Measurements from ENCODE around the gene CCDC88A. TPM values are rescaled to one million over a fixed set of nuclear protein-coding genes. Genes with fewer than 3 reads are reported as not detected.
A peak's percentile ranks its signal among the peaks of the same experiment; 100 is the strongest.

Gene CCDC88A
- total RNA-seq, 1 donor from 2014 or later = 400 TPM

DNA sequence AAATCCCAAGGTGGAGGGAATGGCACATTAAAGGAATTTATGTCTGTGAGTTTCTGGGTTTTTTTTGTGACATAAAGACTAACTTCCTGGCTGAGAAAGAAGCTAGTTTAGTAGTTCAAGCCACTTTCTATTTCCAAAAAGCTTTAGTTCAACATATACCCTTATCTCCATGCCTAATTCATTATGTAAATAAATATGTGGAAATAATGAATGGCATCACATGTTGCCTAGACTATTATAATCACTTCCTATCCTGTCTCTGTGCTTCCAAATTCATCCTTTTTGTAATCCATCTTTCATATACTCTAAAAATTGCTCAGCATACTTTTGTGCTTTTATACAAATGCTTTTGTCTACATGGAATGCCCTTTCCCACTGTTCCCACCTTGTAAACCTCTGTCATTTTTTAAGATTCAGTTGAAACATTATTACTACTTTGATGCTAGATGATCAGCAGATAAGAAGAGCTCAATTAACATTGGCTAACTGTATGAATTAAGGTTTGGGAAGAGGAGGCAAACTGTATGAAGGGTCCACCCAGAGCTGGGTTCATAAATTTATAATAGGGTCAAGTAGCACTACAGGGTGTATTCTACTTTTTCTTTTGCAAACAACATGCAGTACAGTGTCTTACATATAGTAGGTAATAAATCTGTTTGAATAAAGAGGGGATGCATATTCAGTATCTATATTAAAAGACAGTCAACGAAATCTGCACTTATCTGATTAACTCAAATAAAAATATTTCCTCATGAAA lies 88.9 kb downstream of the CCDC88A start:
- peaks cover 9% of the 10 kb centered on the region for H3K36me3 Mint-ChIP-seq (ENCODE audit: unreplicated experiment)
- no peaks in the 10 kb centered on the region for H3K4me1 Mint-ChIP-seq (ENCODE audit: low read depth, unreplicated experiment)
- TF ChIP-seq, protein P1, sequence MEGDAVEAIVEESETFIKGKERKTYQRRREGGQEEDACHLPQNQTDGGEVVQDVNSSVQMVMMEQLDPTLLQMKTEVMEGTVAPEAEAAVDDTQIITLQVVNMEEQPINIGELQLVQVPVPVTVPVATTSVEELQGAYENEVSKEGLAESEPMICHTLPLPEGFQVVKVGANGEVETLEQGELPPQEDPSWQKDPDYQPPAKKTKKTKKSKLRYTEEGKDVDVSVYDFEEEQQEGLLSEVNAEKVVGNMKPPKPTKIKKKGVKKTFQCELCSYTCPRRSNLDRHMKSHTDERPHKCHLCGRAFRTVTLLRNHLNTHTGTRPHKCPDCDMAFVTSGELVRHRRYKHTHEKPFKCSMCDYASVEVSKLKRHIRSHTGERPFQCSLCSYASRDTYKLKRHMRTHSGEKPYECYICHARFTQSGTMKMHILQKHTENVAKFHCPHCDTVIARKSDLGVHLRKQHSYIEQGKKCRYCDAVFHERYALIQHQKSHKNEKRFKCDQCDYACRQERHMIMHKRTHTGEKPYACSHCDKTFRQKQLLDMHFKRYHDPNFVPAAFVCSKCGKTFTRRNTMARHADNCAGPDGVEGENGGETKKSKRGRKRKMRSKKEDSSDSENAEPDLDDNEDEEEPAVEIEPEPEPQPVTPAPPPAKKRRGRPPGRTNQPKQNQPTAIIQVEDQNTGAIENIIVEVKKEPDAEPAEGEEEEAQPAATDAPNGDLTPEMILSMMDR (IDR thresholded peaks at IDR 0.05; ENCODE audit: partially characterized antibody, unreplicated experiment) = no peak
- no peak overlapping the region for H3K27ac Mint-ChIP-seq (ENCODE audit: unreplicated experiment)
- no peak for DNase-seq
- H3K27me3 Mint-ChIP-seq (ENCODE audit: unreplicated experiment) = no peaks in the 10 kb centered on the region
- H3K4me3 Mint-ChIP-seq (ENCODE audit: unreplicated experiment) = no peak overlapping the region
- H3K9me3 Mint-ChIP-seq (ENCODE audit: unreplicated experiment) = no peaks in the 10 kb centered on the region

DNA sequence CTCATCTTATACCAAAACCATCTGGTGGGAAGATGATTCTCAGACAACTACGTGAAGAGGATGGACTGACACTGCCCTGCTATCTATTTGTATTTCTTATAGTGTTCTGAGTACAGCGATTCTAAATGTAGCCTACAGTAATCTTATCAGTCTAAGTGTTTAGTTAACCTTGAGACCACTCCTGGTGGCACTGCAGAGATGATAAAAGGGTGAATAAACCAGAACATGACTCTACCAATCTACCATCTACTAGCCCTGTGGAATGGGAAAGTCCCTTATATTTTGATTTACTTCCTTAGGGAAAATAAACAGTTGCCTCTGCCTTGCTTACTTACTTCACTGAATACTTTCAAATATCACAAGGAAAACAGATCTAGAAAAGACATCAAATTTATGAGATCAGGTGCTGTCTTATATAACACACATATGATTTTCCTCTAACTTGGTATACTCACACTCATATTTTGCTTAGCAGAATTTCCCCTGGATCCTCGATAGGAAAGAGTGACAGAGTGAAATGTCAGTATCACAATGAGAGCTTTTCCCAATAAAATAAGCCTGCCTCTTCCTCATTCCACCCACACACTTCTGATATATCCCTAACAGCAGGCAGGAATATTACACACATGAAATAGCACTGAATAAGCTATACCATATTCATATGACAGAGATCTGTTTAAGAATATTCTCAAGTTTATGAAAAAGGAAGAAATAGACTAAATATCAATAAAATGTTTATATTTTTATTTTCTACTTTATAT lies 92.0 kb downstream of the CCDC88A start:
- peaks cover 9% of the 10 kb centered on the region for H3K36me3 Mint-ChIP-seq (ENCODE audit: unreplicated experiment)
- no peak for DNase-seq
- TF ChIP-seq, protein P1 (IDR thresholded peaks at IDR 0.05; ENCODE audit: partially characterized antibody, unreplicated experiment) = no peak
- H3K9me3 Mint-ChIP-seq (ENCODE audit: unreplicated experiment) = no peaks in the 10 kb centered on the region
- no peak overlapping the region for H3K27ac Mint-ChIP-seq (ENCODE audit: unreplicated experiment)
- no peaks in the 10 kb centered on the region for H3K27me3 Mint-ChIP-seq (ENCODE audit: unreplicated experiment)
- H3K4me1 Mint-ChIP-seq (ENCODE audit: low read depth, unreplicated experiment) = no peaks in the 10 kb centered on the region
- H3K4me3 Mint-ChIP-seq (ENCODE audit: unreplicated experiment) = no peak overlapping the region

DNA sequence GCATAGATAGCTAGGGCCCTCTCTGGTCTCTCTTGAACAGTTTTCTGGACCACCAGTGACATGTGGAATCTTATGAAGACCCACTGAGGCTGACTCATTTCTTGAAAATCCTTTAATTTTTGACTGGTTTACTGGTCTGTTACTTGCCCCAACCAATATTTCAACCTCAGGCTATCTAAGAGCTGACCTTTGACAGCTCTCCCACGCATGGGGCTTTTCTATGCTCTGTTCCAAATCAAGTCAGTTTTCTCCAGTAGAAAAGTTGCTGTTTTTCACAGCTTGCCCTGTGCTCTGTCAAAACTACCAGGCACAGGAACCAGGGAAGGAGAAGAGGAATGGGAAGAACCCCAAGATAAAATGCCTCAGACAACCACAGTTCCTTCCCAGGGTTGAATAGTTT lies 104.7 kb downstream of the CCDC88A start:
- no peak overlapping the region for H3K27ac Mint-ChIP-seq (ENCODE audit: unreplicated experiment)
- no peak for DNase-seq
- peaks cover 4% of the 10 kb centered on the region for H3K36me3 Mint-ChIP-seq (ENCODE audit: unreplicated experiment)
- no peak overlapping the region for H3K4me3 Mint-ChIP-seq (ENCODE audit: unreplicated experiment)
- no peaks in the 10 kb centered on the region for H3K9me3 Mint-ChIP-seq (ENCODE audit: unreplicated experiment)
- H3K27me3 Mint-ChIP-seq (ENCODE audit: unreplicated experiment) = no peaks in the 10 kb centered on the region
- no peaks in the 10 kb centered on the region for H3K4me1 Mint-ChIP-seq (ENCODE audit: low read depth, unreplicated experiment)
- TF ChIP-seq, protein P1 (IDR thresholded peaks at IDR 0.05; ENCODE audit: partially characterized antibody, unreplicated experiment) = no peak

DNA sequence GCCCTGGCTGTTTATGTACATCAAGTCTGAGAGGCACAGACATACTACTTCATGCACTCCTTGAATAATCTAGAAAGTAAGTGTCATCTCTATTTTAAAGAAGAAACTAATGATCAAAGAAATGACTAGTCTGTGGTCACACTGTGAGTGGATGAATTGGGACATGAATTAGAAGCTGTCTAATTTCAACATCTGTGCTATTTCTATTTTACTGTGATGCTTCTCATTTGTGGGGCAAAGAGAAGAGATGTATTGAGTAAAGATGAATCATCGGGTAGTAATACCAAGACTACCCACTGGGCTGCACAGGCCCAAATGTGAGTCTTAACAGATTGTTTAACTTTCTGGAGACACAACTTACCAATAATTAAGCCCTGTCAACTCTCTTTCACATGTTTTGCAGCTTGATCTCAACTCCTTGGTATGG lies 108.2 kb downstream of the CCDC88A start:
- TF ChIP-seq, protein P1 (IDR thresholded peaks at IDR 0.05; ENCODE audit: partially characterized antibody, unreplicated experiment) = peak; percentile 20
- H3K27ac Mint-ChIP-seq (ENCODE audit: unreplicated experiment) = no peak overlapping the region
- no peaks in the 10 kb centered on the region for H3K9me3 Mint-ChIP-seq (ENCODE audit: unreplicated experiment)
- peaks cover 4% of the 10 kb centered on the region for H3K36me3 Mint-ChIP-seq (ENCODE audit: unreplicated experiment)
- DNase-seq = no peak
- no peak overlapping the region for H3K4me3 Mint-ChIP-seq (ENCODE audit: unreplicated experiment)
- H3K27me3 Mint-ChIP-seq (ENCODE audit: unreplicated experiment) = no peaks in the 10 kb centered on the region
- H3K4me1 Mint-ChIP-seq (ENCODE audit: low read depth, unreplicated experiment) = no peaks in the 10 kb centered on the region

DNA sequence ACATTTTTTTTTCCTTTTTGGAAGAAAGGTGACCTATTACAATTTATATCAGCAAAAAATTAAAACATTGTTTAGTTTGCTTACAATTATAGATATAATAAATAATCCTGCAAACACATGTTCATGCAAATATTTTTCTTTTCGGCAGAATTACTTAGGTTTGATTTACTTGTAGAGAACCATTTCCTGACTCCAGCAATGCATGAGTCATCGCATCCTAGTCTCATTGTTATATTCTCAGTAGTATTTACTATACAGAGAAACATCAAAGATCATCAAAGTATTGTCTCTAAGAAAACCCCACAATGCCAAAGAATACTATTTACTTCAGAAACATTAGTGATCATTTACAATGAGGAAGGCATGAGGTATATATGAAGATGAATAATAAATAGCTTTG lies 110.2 kb downstream of the CCDC88A start:
- H3K36me3 Mint-ChIP-seq (ENCODE audit: unreplicated experiment) = peaks cover 4% of the 10 kb centered on the region
- H3K27ac Mint-ChIP-seq (ENCODE audit: unreplicated experiment) = no peak overlapping the region
- no peaks in the 10 kb centered on the region for H3K27me3 Mint-ChIP-seq (ENCODE audit: unreplicated experiment)
- no peak overlapping the region for H3K4me3 Mint-ChIP-seq (ENCODE audit: unreplicated experiment)
- H3K9me3 Mint-ChIP-seq (ENCODE audit: unreplicated experiment) = no peaks in the 10 kb centered on the region
- TF ChIP-seq, protein P1 (IDR thresholded peaks at IDR 0.05; ENCODE audit: partially characterized antibody, unreplicated experiment) = no peak
- H3K4me1 Mint-ChIP-seq (ENCODE audit: low read depth, unreplicated experiment) = no peaks in the 10 kb centered on the region
- no peak for DNase-seq
